ENCODE measurements around the gene FAM32A.
"Not testable (repeated sequence)": the region's sequence is repeated elsewhere in the genome, so short reads cannot be mapped to it uniquely, and the experiment has no call there.

Gene FAM32A

GRCh38 chr19:16166417-16166816 is 18.8 kb upstream of the FAM32A start:
- no peak for DNase-seq

- DNase-seq = no peak
Measured at GRCh38 chr19:16167055-16167454, 18.2 kb upstream of the FAM32A start.

GRCh38 chr19:16168465-16169081 is 16.6 kb upstream of the FAM32A start:
- DNase-seq = no peak

- DNase-seq = no peak
Measured at GRCh38 chr19:16170134-16170533, 15.1 kb upstream of the FAM32A start.

GRCh38 chr19:16175954-16176353 is 9.3 kb upstream of the FAM32A start:
- no peak for DNase-seq

- not testable (repeated sequence) for DNase-seq
Measured at GRCh38 chr19:16178866-16179265, 6.3 kb upstream of the FAM32A start.

GRCh38 chr19:16180611-16181010 is 4.6 kb upstream of the FAM32A start:
- no peak for DNase-seq

- no peak for DNase-seq
Measured at GRCh38 chr19:16184665-16185122, 516 bp upstream of the FAM32A start.

GRCh38 chr19:16185768-16186123 is 536 bp downstream of the FAM32A start:
- DNase-seq = peak; percentile 29

GRCh38 chr19:16188521-16188920 is 3.3 kb downstream of the FAM32A start:
- DNase-seq = no peak

GRCh38 chr19:16190198-16190597 is 5.0 kb downstream of the FAM32A start:
- no peak for DNase-seq

- DNase-seq = no peak
Measured at GRCh38 chr19:16190736-16191135, 5.5 kb downstream of the FAM32A start.

- DNase-seq = no peak
Measured at GRCh38 chr19:16191216-16191908, 6.2 kb downstream of the FAM32A start.

- DNase-seq = no peak
Measured at GRCh38 chr19:16193466-16193865, 8.3 kb downstream of the FAM32A start.

- no peak for DNase-seq
Measured at GRCh38 chr19:16197188-16197621, 12.0 kb downstream of the FAM32A start.

- DNase-seq = peak; percentile 98
Measured at GRCh38 chr19:16197622-16198369, 12.6 kb downstream of the FAM32A start, which contains the start of gene AP1M1. TSS of gene AP1M1 (plus strand) at chr19:16197911. CDS start at chr19:16198027, 116 bp downstream.

- no peak for DNase-seq
Measured at GRCh38 chr19:16198370-16198651, 13.1 kb downstream of the FAM32A start.

- DNase-seq = no peak
Measured at GRCh38 chr19:16199275-16199932, 14.2 kb downstream of the FAM32A start.

GRCh38 chr19:16200038-16201010 is 15.1 kb downstream of the FAM32A start:
- DNase-seq = no peak

GRCh38 chr19:16201011-16201391 is 15.8 kb downstream of the FAM32A start:
- DNase-seq = no peak

- no peak for DNase-seq
Measured at GRCh38 chr19:16202320-16203255, 17.4 kb downstream of the FAM32A start.
